Measurements from ENCODE around the gene CEACAM1.
"Not testable (repeated sequence)": the region's sequence is repeated elsewhere in the genome, so short reads cannot be mapped to it uniquely, and the experiment has no call there.

The CEACAM1 gene

DNA sequence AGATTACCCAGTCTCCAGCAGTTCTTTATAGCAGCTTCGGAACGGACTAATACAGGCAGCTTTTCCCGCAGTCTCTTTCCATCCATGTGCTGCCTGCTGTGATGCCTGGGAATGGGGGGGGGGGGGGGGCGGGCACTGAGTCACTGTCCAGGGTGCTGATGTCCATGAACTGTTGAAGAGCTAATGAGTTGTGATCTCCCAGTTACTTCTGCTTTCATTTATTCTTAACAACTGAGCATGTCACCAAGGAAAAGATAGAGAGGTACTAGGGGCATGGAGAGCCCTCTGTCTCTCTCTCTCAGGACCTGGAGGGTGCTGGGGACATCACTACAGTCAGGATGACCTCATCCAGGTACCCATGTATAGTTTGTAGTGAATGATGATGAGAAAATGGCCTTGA is 20.3 kb upstream of the CEACAM1 start:
- no peak for DNase-seq (ENCODE audit: low spot score)

DNA sequence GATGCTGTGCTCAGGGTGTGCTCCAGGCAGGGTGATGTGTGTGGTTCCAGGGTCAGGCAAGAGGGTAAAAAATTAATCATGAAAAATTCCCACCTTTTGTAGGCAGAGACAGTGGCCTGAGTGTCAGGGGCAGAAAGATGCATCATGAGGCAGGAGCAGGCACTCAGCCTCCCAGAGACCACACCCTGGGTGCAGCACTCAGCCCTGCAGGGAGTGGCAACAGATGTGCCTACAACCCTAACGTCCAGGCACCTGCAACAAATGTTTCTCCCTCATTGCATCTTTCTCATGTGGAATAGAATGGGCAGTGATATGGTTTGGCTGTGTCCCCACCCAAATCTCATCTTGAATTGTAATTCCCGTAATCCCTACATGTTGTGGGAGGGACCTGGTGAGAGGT is 19.6 kb upstream of the CEACAM1 start:
- no peak for DNase-seq (ENCODE audit: low spot score)

DNA sequence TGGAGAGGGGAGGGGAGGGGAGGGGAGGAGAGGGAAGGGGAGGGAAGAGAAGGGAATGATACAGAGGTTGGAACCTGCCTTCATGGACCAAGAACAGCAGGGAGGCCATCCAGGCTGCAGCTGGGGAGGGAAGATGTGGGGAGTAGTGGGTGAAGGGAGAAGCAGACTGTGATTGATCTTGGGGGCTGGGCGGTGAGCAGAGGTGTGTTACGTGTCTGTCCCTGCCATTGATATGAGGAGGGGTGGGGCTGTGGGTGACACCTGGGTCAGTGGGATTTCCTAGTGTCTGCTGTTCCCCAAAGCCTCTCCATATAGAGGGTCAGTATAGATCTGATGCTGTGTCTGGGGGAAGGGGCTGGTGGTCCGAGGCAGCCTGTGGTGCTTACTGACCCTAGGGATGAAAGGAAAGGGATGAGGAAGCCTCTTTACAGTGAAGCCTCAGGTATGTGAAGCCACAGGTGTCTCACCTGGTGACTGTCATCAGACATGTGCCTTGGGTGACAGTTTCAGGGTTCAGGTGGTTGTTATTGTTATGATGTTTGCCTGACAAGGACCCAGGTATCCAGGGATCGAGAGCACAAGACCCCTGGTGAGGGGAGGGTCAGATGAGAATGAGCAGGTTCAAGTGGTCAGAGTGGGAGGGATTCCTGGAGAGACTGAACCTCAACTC is 18.7 kb upstream of the CEACAM1 start:
- DNase-seq (ENCODE audit: low spot score), result no peak

DNA sequence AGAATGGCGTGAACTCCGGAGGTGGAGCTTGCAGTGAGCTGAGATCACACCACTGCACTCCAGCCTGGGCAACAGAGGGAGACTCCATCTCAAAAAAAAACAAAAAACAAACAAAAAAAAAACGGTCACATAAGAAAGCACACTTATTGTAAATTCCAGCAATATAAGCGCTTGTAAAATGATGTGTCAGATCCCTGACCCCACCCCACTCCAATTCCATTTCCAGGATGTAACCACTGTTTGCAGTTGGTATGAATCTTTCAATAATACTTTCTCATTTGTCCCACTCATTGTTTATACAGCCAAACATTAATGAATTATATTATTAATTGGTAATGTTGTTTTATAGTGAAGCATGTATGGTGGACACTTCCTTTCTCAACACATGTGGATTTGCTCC is 15.9 kb upstream of the CEACAM1 start:
- no peak for DNase-seq (ENCODE audit: low spot score)

DNA sequence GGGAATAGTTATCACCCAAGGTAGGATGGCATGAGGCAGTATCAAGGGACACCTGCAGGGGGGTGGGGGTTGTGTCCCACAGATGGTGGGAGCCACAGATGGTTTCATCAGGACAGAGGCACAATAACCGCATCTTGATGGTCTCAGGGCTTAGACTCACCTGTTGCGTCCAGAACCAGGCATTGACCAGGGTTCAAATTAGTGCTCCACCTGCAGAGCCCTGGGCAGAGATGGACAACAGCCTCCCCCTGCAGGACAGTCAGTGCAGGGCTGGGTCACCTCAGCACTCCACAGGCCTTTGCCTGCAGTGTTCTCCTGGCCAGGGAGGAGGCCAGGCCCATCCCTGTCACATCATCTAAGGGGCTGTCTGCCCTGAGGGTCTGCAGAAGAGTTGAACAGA is 14.5 kb upstream of the CEACAM1 start:
- no peak for DNase-seq (ENCODE audit: low spot score)

DNA sequence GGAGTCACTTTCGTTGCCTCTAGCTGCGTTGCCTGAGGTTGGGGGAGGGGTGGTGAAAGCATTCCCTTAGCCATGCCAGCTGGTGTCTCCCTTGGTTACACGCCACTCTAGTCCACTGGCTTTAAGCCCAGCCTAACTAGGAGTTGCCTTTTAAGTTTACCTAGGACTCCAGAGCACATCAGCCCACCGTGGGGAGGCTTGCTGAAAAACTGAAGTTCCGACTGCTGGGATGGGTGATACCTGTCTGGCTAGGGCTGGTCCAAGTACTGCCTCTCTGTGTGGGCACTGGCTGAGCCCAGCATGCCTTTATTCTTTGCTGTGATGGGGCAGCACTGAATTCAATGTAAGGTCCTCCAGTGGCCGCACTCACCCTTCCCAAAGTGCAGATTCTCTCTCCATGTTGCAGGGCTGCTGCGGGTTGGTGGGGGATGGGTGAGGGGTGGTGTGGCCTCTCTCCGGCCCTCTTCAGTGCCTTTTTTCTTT is 11.8 kb upstream of the CEACAM1 start:
- no peak for DNase-seq (ENCODE audit: low spot score)

DNA sequence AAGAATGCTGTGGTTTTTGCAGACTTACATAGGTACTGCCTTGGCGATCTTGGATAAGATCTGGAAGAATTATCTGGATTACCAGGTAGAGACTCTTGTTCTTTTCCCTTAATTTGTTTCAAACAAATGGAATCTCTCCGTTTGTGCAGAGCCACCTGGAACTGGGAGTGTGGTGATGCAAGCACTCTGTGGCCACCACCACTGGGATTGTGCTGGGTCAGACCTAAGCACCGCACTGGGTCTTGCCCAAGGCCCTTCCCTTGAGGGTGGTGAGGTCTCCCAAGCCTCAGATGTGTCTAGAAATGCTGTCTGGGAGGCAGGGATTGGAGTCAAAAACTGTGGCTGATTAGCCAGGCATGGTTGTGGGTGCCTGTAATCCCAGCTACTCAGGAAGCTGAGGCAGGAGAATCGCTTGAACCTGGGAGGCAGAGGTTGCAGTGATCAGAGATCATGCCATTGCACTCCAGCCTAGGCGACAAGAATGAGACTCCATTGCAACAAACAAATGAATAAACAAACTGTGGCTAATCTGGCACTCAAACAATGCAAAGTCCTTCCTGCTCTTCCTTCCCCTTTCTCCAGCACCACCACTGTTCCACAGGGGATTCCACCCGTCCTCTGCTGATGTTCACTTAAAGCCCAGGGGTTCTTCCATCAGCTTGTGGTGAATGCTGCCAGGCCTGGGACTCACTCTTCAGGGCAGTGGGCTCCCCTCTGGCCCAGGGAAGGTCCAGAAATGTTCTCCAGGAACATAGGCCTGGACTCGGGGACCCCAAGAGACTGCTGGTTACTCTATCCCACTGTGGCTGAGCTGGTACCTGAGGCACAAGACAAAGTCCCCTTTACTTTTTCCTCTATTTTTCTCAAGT is 10.8 kb upstream of the CEACAM1 start:
- no peak for DNase-seq (ENCODE audit: low spot score)

DNA sequence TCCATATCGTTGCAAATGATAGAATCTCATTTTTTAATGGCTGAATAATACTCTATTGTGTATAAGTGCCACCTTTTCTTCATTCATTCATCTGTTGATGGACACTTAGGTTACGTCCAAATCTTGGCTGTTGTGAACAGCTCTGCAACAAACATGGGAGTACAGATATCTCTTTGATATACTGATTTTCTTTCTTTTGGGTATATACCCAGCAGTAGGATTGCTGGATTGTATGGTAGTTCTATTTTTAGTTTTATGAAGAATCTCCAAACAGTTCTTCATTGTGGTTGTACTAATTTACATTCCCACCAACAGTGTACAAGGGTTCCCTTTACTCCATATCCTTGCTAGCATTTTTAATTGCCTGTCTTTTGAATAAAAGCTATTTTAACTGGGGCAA is 7.0 kb upstream of the CEACAM1 start:
- not testable (repeated sequence) for DNase-seq (ENCODE audit: low spot score)

DNA sequence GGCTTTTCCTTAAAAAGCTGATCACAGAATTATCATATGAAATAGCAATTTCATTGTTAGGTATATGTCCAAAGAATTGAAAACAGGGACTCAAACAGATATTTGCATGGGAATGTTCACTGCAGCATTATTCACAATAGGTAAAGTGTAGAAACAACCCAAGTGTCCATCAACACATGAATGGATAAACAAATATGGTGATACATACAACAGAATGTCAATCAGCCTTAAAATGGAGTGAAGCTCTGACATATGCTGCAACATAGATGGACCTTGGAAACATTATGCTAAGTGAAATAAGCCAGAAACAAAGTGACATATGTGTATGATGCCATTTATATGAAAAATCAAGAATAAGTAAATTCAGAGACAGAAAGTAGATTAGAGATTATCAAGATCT is 6.1 kb upstream of the CEACAM1 start:
- no peak for DNase-seq (ENCODE audit: low spot score)

DNA sequence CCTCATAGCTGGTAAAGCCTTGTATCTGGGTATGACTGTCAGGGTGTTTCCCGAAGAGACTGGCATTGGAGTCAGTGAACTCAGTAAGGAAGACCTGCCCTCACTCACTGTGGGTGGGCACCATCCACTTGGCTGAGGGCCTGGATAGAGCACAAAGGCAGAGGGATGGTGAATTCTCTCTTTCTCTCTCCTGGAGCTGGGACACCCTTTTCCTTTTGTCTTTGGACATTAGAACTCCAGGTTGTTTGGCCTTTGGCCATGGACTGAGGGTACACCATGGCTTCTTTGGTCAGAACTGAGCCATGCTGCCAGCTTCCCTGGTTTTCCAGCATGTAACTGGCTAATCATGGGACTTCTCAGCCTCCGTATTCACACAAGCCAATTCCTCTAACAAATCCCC is 4.6 kb upstream of the CEACAM1 start:
- DNase-seq (ENCODE audit: low spot score), result no peak

DNA sequence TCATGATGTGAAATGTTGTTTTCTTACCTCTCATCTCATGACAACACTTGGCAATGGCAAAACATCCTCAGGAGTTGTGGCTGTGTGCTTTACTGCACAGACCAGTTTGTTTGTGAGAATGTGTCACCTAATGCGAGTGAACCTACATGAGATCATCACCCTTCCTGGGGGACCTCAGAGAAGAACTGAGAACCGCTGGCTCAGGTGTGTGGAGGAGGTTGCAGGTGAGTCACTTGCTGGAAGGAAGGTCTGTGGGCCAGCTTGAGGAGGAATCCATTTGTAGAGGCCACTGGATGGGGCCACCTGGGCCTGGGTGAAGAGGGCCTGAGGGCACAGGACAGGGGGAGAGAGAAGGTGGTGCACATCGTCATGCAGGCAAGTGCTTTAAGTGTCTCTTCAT is 3.0 kb upstream of the CEACAM1 start:
- no peak for DNase-seq (ENCODE audit: low spot score)

DNA sequence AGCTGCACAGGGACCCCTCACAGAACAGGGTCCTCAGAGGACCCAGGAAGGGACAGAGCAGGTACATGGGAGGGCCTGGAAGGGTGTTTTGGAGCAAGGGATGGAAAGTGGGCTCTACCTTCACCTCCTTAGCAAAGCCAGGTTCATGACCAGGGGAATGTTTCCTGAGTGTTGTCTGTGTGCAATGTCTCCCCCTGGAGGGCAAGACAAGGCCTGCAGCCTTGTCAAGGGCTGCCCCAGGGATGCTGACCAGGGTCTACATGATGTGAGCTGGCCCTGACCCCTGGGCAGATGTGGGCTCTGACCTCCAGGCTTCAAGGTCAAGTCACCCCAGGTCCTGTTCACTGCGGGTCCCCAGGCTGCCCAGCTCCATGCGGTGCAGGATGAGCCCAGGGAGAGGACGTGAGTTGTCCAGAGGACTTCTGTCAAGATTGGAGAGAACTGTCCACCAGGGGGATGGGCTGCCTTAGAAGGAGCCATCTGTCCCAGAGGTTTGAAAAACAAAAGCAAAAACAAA is 1.0 kb upstream of the CEACAM1 start:
- peak; percentile 71 for DNase-seq (ENCODE audit: low spot score)

DNA sequence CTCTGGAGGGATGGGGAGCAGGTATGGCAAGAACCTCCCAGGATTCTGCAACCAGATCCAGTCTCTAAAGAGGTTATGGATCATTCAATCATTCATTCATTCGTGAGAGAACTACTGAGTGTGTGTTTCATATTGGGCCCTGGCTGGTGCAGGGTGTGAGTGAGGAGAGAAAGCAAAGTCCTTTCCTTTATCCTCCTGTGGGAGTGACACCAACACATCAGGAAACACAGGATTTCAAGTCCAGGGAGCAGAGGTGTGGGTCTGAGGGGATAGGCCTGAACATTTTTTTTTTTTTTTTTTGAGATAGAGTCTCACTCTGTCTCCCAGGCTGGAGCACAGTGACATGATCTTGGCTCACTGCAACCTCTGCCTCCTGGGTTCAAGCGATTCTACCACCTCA is 3.3 kb downstream of the CEACAM1 start:
- DNase-seq (ENCODE audit: low spot score), result no peak

DNA sequence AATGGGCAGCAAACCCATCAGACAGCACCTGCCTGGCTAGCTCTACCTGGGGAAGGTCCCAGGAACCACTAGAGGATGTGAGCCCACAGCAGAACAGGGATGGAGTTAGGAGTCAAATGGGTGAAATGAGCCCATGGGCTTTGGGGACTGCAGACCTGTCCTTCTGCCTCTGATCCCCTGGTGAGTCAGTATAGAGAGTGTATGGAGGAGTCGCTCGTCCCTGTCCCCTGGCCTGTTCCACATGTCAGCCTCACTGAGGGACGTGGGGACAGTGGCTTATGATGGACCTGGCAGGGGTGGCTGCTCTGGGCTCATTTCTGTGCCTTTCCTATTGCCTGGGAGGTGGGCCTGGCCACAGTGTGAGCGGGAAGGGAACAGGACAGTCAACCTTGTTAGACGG is 4.0 kb downstream of the CEACAM1 start:
- DNase-seq (ENCODE audit: low spot score), result no peak

DNA sequence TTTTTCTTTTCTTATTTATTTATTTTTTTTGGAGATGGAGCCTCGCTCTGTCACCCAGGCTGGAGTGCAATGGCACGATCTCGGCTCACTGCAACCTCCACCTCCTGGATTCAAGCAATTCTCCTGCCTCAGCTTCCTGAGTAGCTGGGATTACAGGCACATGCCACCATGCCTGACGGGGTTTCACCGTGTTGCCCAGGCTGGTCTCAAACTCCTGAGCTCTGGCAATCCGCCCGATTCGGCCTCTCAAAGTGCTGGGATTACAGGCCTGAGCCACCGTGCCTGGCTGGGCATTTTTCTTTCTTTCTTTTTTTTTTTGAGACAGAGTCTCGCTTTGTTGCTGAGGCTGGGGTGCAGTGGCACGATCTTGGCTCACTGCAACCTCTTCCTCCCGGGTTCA is 6.0 kb downstream of the CEACAM1 start:
- DNase-seq (ENCODE audit: low spot score), result not testable (repeated sequence)

DNA sequence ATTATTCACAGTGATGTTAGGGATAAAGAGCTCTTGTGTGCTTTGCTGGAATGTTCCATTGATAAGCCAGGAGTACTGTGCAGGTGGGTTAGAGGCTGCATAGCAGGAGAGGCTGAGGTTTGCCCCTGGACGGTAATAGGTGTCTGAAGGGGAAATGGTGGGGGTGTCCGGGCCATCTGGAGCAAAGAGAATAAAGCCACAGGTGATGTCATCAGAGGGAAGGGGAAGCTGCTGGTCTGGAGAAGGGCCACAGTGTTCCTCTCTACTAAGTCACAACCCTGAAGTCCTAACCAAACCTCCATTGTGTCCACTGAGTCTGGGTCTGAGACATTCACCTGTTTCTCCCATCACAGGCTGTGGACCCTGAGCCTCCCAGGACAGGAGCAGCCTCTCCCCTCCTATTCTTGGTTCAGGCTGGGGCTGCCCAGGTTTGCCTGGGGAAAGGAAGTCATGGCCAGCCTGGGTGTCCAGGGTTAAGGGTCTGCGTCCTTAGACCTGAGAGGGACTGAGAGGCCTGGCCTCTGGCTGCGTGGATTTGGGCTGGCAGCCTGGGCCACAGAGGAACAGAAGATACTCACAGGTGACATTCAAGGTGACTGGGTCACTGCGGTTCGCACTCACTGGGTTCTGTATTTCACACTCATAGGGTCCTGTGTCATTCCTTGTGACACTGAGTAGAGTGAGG is 6.8 kb downstream of the CEACAM1 start:
- no peak for DNase-seq (ENCODE audit: low spot score)

DNA sequence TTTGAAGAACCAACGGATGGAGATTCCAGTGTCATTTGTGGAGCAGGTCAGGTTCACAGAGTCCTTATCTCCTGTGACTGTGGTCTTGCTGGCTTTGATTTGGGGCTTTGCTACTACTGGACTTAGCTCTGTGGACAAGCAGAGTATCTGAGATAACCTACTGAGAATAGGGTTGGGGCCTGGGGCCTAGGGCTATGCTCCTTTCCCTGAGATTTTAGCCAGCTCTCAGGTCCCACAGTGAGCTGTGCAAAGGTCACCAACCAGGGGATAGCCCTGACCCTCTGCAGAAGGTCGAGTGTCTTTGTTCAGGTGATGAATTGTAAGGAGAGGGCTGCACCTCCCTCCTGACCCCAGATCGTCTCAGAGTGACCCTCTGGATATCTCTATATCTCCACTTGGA is 9.2 kb downstream of the CEACAM1 start:
- DNase-seq (ENCODE audit: low spot score), result no peak

DNA sequence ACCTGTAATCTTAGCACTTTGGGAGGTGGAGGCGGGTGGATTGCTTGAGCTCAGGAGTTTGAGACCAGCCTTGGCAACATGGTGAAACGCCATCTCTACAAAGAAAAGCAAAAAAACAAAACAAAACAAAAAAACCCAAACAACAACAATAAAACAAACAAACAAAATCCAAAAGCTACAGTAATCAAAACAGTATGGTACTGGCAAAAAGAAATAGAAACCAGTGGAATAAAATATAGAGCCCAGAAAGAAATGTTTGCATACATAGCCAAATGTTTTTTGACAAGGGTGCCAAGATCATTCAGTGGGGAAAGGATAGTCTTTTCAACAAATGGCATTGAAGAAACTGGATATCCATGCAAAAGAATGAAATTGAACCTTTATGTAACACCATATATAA is 11.5 kb downstream of the CEACAM1 start:
- no peak for DNase-seq (ENCODE audit: low spot score)

DNA sequence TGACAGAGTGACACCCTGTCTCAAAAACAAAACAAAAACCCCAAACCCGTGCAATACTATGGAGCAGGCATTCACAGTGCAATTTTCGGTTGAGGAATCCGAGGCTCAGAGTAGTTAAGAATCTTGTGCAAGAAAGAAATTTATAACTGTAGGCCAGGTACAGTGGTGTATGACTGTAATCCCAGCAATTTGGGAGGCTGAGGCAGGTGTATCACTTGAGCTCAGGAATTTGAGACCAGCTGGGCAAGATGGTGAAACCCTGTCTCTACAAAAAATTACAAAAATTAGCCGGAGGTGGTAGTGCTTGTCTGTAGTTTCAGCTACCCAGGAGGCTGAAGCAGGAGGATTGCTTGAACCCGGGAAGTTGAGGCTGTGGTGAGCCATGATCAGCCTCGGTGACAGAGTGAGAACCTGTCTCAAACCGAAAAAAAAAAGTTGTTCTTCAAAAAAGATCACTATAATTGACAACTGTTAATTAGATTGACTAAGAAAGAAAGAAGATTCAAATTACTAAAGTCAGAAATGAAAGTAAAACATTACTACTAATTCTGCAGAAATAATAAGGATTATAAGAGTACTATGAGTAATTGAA is 12.9 kb downstream of the CEACAM1 start:
- DNase-seq (ENCODE audit: low spot score), result no peak

DNA sequence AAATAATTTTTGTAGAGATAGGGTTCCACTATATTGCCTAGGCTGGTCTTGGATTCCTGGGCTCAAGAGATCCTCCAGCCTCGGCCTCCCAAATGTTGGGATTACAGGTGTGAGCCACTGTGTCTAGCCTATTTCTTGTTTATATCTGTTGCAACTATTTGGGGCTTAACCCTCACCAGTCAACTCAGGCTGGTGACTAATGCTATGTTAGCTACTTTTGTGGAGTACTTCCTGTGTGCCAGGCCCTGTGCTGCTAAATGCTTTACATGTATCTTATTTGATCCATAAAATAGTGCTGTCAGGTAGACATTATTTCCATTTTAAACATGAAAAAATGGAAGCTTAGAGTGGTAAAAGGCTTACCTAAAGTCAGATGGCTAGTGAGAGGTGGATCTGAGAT is 13.8 kb downstream of the CEACAM1 start:
- DNase-seq (ENCODE audit: low spot score), result no peak

DNA sequence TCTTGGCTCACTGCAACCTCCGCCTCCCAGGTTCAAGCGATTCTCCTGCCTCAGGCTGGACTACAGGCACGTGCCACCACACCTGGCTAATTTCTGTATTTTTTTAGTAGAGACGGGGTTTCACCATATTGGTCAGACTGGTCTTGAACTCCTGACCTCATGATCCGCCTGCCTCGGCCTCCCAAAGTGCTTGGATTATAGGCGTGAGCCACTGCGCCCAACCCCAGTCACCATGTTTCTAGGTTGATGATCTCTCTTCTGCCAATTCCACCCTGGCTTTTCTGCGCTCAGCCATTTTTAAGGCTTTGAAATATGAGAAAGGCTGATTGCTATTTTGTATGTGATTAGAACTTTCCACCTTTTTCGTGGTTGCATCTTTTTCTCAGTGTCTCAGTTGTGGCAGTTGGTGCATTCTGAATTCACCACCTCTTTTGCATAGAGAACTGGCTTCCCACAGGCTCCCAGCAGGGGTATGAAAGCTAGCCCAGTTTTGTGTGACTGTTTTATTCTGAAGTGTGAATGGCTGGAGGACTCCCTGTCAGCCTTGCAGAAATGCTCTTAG is 15.5 kb downstream of the CEACAM1 start:
- no peak for DNase-seq (ENCODE audit: low spot score)

DNA sequence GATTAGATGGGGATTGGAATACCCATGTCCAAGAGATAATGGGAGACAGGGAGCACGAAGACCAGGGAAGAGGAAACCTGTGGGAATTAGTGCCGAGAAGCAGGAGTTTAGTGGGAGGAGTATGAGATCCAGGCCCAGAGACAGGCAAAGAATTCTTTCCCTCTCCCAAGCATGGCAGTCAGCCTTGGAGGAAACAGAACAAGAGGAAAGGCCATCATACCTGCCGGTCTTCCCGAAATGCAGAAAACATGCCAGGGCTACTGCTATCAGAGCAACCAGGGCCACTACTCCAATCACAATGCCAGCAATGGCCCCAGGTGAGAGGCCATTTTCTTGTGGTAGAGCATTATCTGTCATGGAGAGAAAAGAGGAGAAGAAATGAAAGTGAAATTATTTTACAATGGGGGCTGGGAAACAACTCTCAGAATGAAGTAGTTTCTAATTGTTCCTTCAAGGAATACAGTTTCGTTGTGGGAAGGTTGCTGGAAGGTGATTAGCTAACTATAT is 16.1 kb downstream of the CEACAM1 start:
- no peak for DNase-seq (ENCODE audit: low spot score)
